ENCODE results near the gene CNGB1. TPM values are rescaled to one million over a fixed set of nuclear protein-coding genes. Genes with fewer than 3 reads are reported as not detected.

Gene CNGB1
- total and polyA plus RNA-seq, 2 experiments from 2014 or later: not detected

DNA sequence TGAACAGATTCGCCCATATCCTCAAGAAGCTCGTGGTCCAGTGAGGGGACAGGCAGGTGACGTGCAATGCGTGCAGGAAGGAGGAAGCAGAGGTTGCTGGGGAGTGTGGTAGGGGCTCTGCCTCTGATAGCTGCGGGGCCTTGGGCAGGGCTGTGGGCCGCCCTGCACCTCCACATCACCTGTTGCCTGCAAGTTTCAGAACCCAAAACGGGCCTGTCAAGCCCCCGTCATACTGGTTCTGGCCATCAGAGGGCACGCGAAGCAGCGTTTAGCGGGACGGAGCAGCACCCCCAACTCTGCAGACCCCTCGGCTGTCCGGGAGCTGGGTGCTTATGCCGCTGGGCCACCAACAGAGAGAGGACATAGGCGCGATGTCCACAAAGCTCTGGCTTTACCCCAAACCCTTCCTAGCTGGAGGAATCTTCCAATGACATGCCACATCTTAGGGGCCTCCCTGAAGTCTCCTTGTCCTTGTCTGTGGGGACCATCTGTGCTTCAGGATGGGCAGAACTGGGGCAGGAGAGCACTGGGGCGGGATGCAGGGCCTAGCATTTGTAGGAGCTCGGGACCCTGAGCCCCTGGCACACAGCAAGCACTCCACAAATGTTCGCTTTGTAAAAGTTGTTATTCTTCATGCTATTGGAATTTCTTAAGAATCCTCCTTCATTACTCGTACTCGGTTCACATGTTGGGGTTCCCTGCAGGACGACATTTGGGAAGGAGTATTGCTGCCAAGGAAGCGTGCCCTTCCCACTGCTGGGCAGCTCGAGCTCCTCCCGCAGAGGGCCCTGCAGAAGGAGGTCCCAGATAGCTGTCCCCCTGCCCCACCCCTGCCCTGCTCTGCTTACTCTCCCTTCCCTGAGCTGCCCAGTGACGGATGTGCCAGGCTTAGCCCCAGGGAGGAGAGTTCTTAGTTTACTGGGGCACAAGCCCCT lies 64.3 kb downstream of the CNGB1 start:
- H3K9me3 ChIP-seq (ENCODE audit: low read depth): no peaks in the 10 kb centered on the region
- no peak overlapping the region for H3K27ac ChIP-seq
- DNase-seq (ENCODE audit: low read depth in 1 of 2, low spot score in 1 of 2): peak in 1 of 2 donors; percentile 36
- H3K27me3 ChIP-seq: no peaks in the 10 kb centered on the region
- TF ChIP-seq, protein P1, sequence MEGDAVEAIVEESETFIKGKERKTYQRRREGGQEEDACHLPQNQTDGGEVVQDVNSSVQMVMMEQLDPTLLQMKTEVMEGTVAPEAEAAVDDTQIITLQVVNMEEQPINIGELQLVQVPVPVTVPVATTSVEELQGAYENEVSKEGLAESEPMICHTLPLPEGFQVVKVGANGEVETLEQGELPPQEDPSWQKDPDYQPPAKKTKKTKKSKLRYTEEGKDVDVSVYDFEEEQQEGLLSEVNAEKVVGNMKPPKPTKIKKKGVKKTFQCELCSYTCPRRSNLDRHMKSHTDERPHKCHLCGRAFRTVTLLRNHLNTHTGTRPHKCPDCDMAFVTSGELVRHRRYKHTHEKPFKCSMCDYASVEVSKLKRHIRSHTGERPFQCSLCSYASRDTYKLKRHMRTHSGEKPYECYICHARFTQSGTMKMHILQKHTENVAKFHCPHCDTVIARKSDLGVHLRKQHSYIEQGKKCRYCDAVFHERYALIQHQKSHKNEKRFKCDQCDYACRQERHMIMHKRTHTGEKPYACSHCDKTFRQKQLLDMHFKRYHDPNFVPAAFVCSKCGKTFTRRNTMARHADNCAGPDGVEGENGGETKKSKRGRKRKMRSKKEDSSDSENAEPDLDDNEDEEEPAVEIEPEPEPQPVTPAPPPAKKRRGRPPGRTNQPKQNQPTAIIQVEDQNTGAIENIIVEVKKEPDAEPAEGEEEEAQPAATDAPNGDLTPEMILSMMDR (IDR thresholded peaks at IDR 0.05; ENCODE audit: low read depth, low read length): peak; percentile 64
- H3K4me1 ChIP-seq (ENCODE audit: low read depth): no peaks in the 10 kb centered on the region
- H3K36me3 ChIP-seq: no peaks in the 10 kb centered on the region
- no peak overlapping the region for H3K4me3 ChIP-seq

- Histone ChIP-seq H3K4me3 (no peak overlapping the region), H3K36me3 (no peaks in the 10 kb centered on the region), H3K4me1 (ENCODE audit: low read depth) (no peaks in the 10 kb centered on the region), H3K27ac (no peak overlapping the region), H3K27me3 (no peaks in the 10 kb centered on the region), H3K9me3 (ENCODE audit: low read depth) (no peaks in the 10 kb centered on the region)
- DNase-seq (ENCODE audit: low read depth in 1 of 2, low spot score in 1 of 2): no peak
- TF ChIP-seq, protein P1 (IDR thresholded peaks at IDR 0.05; ENCODE audit: low read depth, low read length): no peak
These were observed 66.8 kb downstream of the CNGB1 start for GRCh38 chr16:57904101-57904500.

GRCh38 chr16:57903656-57904055 lies 67.3 kb downstream of the CNGB1 start:
- H3K27ac ChIP-seq: no peak overlapping the region
- H3K27me3 ChIP-seq: no peaks in the 10 kb centered on the region
- no peaks in the 10 kb centered on the region for H3K4me1 ChIP-seq (ENCODE audit: low read depth)
- H3K9me3 ChIP-seq (ENCODE audit: low read depth): no peaks in the 10 kb centered on the region
- H3K36me3 ChIP-seq: no peaks in the 10 kb centered on the region
- H3K4me3 ChIP-seq: no peak overlapping the region
- no peak for DNase-seq (ENCODE audit: low read depth in 1 of 2, low spot score in 1 of 2)
- TF ChIP-seq, protein P1 (IDR thresholded peaks at IDR 0.05; ENCODE audit: low read depth, low read length): no peak

- Histone ChIP-seq H3K27me3 (no peaks in the 10 kb centered on the region), H3K27ac (no peak overlapping the region), H3K4me1 (ENCODE audit: low read depth) (no peaks in the 10 kb centered on the region), H3K36me3 (no peaks in the 10 kb centered on the region), H3K4me3 (no peak overlapping the region), H3K9me3 (ENCODE audit: low read depth) (no peaks in the 10 kb centered on the region)
- no peak for DNase-seq (ENCODE audit: low read depth in 1 of 2, low spot score in 1 of 2)
- TF ChIP-seq, protein P1 (IDR thresholded peaks at IDR 0.05; ENCODE audit: low read depth, low read length): no peak
These were observed 69.4 kb downstream of the CNGB1 start for GRCh38 chr16:57901480-57902069.

- no peak overlapping the region for H3K4me3 ChIP-seq
- DNase-seq (ENCODE audit: low read depth in 1 of 2, low spot score in 1 of 2): no peak
- H3K27ac ChIP-seq: no peak overlapping the region
- no peaks in the 10 kb centered on the region for H3K36me3 ChIP-seq
- H3K9me3 ChIP-seq (ENCODE audit: low read depth): no peaks in the 10 kb centered on the region
- H3K27me3 ChIP-seq: no peaks in the 10 kb centered on the region
- TF ChIP-seq, protein P1 (IDR thresholded peaks at IDR 0.05; ENCODE audit: low read depth, low read length): no peak
- no peaks in the 10 kb centered on the region for H3K4me1 ChIP-seq (ENCODE audit: low read depth)
These were observed 70.0 kb downstream of the CNGB1 start for GRCh38 chr16:57900796-57901479.
